Activated effector memory CD4-positive, alpha-beta T cell treated with Interleukin-2 at 50 U/mL for 16 hours (primary cell): ENCODE data around the gene HNRNPCL2.
"Not testable (repeated sequence)": the region's sequence is repeated elsewhere in the genome, so short reads cannot be mapped to it uniquely, and the experiment has no call there.

Experiments used
- DNase-seq: peaks from one replicate; pipeline ENCODE4 v3.0.0-alpha.2; 2020

The HNRNPCL2 gene

GRCh38 chr1:13116754-13117153 lies at the start of gene HNRNPCL2:
TSS of gene HNRNPCL2 (minus strand) at chr1:13116854. CDS start at chr1:13116400, 454 bp downstream.
- not testable (repeated sequence) for DNase-seq

GRCh38 chr1:13165531-13165930 lies 48.9 kb upstream of the HNRNPCL2 start, which contains the start of gene HNRNPCL4:
TSS of gene HNRNPCL4 (minus strand) at chr1:13165631. CDS start at chr1:13165467, 164 bp downstream.
- not testable (repeated sequence) for DNase-seq

DNA sequence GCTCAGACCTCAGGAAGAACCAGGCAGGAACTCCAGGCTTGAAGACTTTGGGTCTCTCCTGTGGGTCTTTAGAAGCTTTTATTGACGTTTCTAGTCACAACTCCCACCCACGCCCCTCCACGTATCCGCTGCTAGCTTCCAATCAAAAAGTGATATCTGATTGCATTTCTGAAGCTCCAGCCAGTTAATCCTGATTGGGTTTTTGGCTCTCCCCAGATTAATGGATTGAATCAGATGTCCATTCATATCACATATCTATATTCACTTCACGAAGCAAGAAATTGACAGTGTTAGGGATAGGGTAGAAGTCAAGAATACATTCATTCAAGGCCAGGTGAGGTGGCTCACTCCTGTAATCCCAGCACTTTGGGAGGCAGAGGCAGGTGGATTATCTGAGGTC lies 39.3 kb upstream of the HNRNPCL2 start, which contains the start of gene PRAMEF26:
PRAMEF26 (minus strand) TSS at position 101 of the 400 bp plus-strand sequence. CDS start 2,914 bp downstream, outside the sequence.
- not testable (repeated sequence) for DNase-seq

GRCh38 chr1:13070474-13070873 lies 46.2 kb downstream of the HNRNPCL2 start, which contains the start of gene PRAMEF25:
TSS of gene PRAMEF25 (plus strand) at chr1:13070774. CDS start at chr1:13073694, 2,920 bp downstream.
- DNase-seq = not testable (repeated sequence)
